ENCODE results near the gene FXR2. TPM values are rescaled to one million over a fixed set of nuclear protein-coding genes. Genes with fewer than 3 reads are reported as not detected.

Gene FXR2
- total RNA-seq, 1 experiment from 2014 or later = 36.4 TPM

- no peaks in the 10 kb centered on the region for H3K9me3 ChIP-seq (ENCODE audit: control insufficient read depth, low read depth, low read length)
- H2BK12ac ChIP-seq (ENCODE audit: insufficient read length, low read depth, low read length) = no peak overlapping the region
- no peak for TF ChIP-seq CTCF (conservative IDR thresholded peaks at IDR 0.05)
- no peak overlapping the region for H3K56ac ChIP-seq (ENCODE audit: insufficient read length, low read depth, low read length)
- H2BK5ac ChIP-seq (ENCODE audit: insufficient read length, low read length) = no peak overlapping the region
- H3K27me3 Mint-ChIP-seq (ENCODE audit: low read depth) = peaks cover 44% of the 10 kb centered on the region
- no peak overlapping the region for H3T11ph ChIP-seq (ENCODE audit: low read length)
- H2BK120ac ChIP-seq (ENCODE audit: low read depth, low read length, poor library complexity, severe bottlenecking) = no peak overlapping the region
- DNase-seq = no peak
- H3K9me3 Mint-ChIP-seq = peaks cover 0 to 3% of the 10 kb centered on the region in 2 experiments; a peak in 2 of 5 replicates
- no peak overlapping the region for H3K23ac ChIP-seq (ENCODE audit: insufficient read length, low read depth, low read length)
- H3K79me2 ChIP-seq (ENCODE audit: insufficient read depth, low read length) = no peaks in the 10 kb centered on the region
- H3K27ac Mint-ChIP-seq = no peak overlapping the region
- no peak overlapping the region for H2AK5ac ChIP-seq (ENCODE audit: insufficient read length, low read length)
- H2AFZ ChIP-seq (ENCODE audit: low read length) = no peak overlapping the region
- no peak overlapping the region for H3K9ac ChIP-seq (ENCODE audit: extremely low read depth, insufficient read length, low read length)
- H3K4me1 Mint-ChIP-seq = peaks cover 12 to 19% of the 10 kb centered on the region in 2 experiments
- no peak overlapping the region for H4K91ac ChIP-seq (ENCODE audit: insufficient read length, low read depth, low read length)
- H4K5ac ChIP-seq (ENCODE audit: insufficient read length, low read depth, low read length) = no peak overlapping the region
- H2BK15ac ChIP-seq (ENCODE audit: low read depth, low read length) = no peak overlapping the region
- H3K4me2 ChIP-seq (ENCODE audit: insufficient read depth, insufficient read length, low read length) = no peak overlapping the region
- H3K14ac ChIP-seq (ENCODE audit: insufficient read depth, low read length) = no peak overlapping the region
- H3K27me3 ChIP-seq (ENCODE audit: insufficient read depth, low read length) = peaks cover 5% of the 10 kb centered on the region
- H3K23me2 ChIP-seq (ENCODE audit: insufficient read length, low read depth, low read length, poor library complexity, severe bottlenecking) = peaks cover 14% of the 10 kb centered on the region
- no CpG with 5 or more reads among the region's 4 CpGs for WGBS (ENCODE audit: extremely low coverage, insufficient read length, low lambda C conversion rate)
- no peak overlapping the region for H3K4ac ChIP-seq (ENCODE audit: low read depth, low read length)
- H4K8ac ChIP-seq (replicated peaks; ENCODE audit: insufficient read length, low read depth, low read length) = no peak overlapping the region
- no peaks in the 10 kb centered on the region for H3K4me1 ChIP-seq (ENCODE audit: insufficient read depth, low read length)
- H3K36me3 Mint-ChIP-seq (ENCODE audit: insufficient read depth in 1 of 3, low read depth in 3 of 3) = no peaks in the 10 kb centered on the region; a peak in 1 of 7 replicates
- H3K18ac ChIP-seq (ENCODE audit: insufficient read length, low read depth, low read length) = no peak overlapping the region
- no peak overlapping the region for H3K27ac ChIP-seq (ENCODE audit: insufficient read length, low read depth, low read length)
- no peak overlapping the region for H2BK20ac ChIP-seq (ENCODE audit: low read depth, low read length, poor library complexity, severe bottlenecking)
- no peaks in the 10 kb centered on the region for H4K20me1 ChIP-seq (ENCODE audit: control insufficient read depth, insufficient read depth, insufficient read length)
- H3K4me3 Mint-ChIP-seq = no peak overlapping the region
- no peaks in the 10 kb centered on the region for H3K79me1 ChIP-seq (ENCODE audit: insufficient read depth, low read depth, low read length, poor library complexity, severe bottlenecking)
Measured at GRCh38 chr17:7647018-7647417, 32.3 kb upstream of the FXR2 start.

Measured in H9 (cell line).